Jurkat, Clone E6-1 (cell line): ENCODE data around the gene GH2.
A peak's percentile ranks its signal among the peaks of the same experiment; 100 is the strongest.
"Not testable (repeated sequence)": the region's sequence is repeated elsewhere in the genome, so short reads cannot be mapped to it uniquely, and the experiment has no call there.

Source experiments
- DNase-seq: peaks from one replicate; pipeline ENCODE4 v3.0.0-alpha.2; 2011; ENCODE audit warnings: low read depth, low spot score
- H3K4me3 ChIP-seq: 2 replicates; pipeline ENCODE4 v1.5.1; 2011; ENCODE audit warnings: mild to moderate bottlenecking, low read length, control low read depth, moderate library complexity

Gene GH2

DNA sequence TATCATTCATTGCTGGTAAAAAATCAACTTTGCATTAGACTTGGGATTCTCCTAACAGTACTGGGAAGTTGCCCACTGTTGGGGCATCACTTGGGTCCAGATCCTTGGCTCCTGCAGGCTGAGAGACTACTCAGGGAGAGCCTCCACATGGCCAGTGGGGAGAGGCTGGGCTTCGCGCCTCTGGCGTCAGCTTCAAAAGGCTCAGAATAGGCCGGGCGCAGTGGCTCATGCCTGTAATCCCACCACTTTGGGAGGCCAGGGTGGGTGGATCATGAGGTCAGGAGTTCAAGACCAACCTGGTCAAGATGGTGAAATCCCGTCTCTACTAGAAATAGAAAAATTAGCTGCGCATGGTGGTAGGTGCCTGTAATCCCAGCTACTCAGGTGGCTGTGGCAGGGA lies 32.7 kb upstream of the GH2 start:
- no peak overlapping the region for H3K4me3 ChIP-seq
- DNase-seq, result no peak

DNA sequence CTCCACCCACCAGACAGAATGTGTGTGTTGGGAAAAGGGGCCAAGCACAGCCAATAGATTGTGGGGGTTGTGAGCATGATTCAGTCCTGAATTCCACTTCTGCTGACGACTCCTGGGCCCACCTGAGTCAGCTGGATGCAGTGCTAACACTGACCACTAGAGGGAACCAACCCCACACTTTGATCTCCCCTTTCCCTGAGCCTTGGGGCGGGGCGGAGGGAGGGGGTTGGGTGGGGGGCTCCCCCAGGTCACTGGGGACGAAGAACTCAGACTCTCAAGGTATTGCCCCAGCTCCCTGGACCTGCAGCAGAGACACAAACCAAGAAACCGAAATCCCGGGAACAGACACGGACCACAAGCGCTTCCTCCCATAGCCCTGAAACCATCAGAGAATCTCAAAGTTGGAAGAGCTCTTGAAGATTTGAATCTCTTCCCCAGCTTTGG lies 29.9 kb upstream of the GH2 start:
- no peak overlapping the region for H3K4me3 ChIP-seq
- DNase-seq, result peak; percentile 19

DNA sequence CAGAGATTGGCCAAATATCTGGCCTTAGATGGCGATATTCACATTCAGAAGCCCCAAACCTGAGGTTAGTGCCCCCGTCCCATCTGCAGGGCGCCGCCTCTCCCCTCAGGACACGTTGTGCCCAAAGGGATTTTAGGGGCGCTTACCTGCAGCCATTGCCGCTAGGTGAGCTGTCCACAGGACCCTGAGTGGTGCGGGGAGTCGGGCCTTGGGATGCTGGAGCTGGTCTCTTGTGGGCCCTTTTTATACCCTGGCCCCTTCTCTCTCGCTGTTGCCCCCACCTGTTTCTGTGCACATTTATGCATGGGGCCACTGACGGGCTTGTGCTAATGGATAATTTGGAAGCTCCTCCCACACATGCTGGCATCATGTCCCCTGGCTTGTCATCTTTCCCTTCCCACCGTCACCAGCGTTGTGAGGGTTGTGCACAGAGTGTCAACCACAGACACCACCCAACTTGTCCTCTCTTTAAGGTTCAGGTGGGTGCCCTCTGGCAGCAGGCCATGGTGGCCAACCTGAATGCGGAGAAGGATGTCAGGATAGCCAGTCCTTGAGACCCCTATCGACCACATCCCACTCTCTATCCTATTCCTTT lies 29.4 kb upstream of the GH2 start, which contains the start of gene CSHL1:
Gene CSHL1, minus strand, starts transcription at position 218 of the 595 bp plus-strand sequence. Its CDS starts 62 bp downstream, at position 156.
- DNase-seq, result no peak
- H3K4me3 ChIP-seq, result no peak within 1 kb of the TSS

DNA sequence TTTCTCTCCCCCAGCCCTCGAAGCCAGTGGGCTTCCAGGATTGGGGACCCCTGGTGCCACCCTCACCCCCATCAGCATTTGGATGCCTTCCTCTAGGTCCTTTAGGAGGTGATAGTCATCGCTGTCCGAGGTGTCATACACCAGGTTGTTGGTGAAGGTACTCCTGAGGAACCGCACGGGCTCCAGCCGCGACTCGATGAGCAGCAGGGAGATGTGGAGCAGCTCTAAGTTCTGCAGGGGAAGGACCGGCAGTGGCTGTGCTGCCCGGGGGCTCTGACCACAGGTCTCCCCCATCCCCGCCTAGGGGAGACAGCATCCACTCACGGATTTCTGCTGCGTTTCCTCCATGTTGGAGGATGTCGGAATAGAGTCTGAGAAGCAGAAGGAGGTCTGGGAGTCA lies 28.4 kb upstream of the GH2 start:
- DNase-seq, result no peak
- H3K4me3 ChIP-seq, result no peak overlapping the region

DNA sequence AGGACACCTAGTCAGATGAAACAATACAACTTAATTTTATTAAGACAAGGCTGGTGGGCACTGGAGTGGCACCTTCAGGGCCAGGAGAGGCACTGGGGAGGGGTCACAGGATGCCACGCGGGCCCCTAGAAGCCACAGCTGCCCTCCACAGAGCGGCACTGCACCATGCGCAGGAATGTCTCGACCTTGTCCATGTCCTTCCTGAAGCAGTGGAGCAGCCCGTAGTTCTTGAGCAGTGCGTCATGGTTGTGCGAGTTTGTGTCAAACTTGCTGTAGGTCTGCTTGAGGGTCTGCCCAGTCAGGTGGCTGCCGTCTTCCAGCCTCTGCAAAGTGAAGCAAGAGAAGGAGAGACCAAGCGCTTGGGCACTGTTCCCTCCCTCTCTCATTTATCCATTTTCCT lies 27.8 kb upstream of the GH2 start:
- H3K4me3 ChIP-seq, DNase-seq: not testable (repeated sequence)

DNA sequence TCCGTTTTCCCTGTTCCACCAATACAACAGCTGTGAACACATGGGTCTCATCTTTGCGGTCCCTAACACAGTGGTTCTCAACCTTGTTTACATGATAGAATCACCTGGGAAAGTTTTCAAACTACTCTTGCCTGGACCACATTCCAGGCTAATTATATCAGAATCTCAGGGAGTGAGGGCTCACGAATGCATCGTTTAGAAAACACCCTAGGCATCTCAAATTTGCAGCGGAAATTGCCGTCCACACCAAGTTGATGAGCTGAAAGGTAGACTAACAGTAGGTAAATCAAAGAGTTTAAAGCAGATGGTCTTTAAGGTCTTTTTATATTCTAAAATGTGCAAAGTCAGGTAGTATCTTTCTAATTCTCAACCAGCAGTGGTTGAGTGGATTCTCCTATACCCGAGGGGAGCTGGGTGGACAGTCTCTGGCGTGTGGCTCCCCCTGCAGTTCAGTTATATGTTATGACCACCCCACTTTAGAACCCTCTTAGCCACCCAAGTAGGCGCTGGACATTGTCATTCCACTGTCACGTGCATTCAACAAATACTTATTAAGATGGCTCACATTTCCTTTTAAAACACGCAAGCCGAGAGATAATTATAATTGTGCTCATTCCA lies 25.5 kb upstream of the GH2 start:
- not testable (repeated sequence) for DNase-seq, H3K4me3 ChIP-seq

DNA sequence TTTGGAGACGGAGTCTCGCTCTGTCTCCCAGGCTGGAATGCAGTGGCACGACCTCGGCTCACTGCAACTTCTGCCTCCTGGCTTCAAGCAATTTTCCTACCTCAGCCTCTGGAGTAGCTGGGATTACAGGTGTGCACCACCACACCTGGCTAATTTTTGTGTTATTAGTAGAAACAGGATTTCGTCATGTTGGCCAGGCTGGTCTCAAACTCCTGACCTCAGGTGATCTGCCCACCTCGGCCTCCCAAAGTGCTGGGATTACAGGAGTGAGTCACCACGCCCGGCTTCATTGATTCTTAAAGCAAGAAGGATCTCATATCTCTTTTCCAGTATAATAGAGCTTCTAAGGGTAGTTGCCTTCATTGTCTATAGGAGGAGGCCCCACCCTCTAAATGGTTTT lies 23.1 kb upstream of the GH2 start:
- DNase-seq, H3K4me3 ChIP-seq: not testable (repeated sequence)

DNA sequence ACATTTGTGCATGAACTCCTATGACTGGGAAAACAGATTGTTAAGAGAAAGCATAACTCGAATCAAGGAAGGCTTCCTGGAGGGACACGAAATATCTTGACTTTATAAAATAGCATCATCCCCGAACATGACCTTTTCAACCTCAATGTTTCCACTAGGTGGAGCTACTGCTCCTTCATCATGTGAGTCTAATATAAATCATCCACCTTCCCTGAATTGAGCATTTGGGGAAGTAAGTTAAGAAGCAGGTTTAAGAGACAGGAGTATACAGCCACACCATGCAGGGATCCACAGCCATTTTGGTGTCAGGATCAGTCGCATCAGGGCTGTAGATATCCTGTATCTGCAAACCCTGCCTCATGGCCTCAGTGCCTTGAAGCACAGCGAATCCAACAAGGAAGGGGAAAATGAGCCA lies 22.1 kb upstream of the GH2 start:
- not testable (repeated sequence) for H3K4me3 ChIP-seq, DNase-seq

DNA sequence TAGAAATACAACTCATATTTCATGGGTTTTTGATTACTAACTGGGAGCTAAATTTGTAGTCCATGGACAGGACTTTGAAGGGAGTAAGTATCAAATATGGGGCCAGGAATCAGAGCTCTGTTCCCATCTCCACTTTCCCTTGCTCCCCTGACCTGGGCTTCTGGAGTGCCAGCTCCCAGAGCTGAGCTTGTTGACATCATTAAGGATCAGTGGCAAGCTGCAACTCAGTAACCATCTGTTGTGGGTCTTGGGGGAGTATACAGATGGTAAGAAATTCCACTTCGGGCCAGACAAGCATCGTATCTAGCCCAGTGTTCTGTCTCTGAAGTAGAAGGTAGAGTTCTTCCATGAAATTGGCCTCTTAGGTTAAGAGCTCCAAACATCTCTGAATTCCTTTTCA lies 20.2 kb upstream of the GH2 start:
- not testable (repeated sequence) for DNase-seq, H3K4me3 ChIP-seq

DNA sequence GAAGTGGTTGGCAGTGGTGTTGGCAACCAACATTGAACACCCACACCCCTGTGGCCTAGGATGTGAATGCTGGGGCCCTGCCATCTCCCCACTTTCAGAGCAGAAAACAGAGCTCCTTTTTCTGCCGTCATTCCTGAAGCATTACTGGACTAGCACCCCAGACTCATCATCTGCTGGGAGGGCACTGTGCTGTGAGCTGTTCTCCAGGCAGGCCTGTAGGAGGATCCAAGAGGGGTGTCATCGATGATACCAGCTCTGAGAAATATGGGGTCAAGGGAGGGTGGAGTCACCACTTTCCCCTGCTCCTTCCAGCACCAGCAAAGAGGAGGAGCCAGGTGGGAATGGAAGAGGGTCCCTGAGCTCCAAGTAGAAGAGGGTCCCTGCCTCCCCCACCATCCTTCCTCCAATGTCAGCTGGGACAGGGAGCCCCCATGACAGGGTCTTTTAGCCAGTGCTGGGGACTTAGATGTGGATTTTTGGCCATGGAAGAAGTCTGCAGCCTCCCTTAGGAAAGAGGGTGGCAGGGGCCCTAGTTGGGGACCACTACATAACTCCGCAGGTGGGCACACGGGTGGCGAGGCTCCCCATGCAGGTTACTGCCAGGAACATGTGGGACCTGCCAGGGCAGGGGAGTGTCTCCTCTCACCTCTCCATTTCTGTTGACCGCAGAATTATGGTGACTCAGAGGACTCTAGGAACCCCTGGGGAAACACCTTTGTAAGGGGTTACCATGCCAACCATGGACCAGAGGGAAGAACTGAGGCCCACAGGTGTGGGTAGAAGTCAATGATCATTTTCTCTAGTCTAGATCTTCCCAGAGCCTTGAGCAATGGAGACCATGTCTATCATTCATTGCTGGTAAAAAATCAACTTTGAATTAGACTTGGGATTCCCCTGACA lies 17.4 kb upstream of the GH2 start:
- DNase-seq, H3K4me3 ChIP-seq: not testable (repeated sequence)

DNA sequence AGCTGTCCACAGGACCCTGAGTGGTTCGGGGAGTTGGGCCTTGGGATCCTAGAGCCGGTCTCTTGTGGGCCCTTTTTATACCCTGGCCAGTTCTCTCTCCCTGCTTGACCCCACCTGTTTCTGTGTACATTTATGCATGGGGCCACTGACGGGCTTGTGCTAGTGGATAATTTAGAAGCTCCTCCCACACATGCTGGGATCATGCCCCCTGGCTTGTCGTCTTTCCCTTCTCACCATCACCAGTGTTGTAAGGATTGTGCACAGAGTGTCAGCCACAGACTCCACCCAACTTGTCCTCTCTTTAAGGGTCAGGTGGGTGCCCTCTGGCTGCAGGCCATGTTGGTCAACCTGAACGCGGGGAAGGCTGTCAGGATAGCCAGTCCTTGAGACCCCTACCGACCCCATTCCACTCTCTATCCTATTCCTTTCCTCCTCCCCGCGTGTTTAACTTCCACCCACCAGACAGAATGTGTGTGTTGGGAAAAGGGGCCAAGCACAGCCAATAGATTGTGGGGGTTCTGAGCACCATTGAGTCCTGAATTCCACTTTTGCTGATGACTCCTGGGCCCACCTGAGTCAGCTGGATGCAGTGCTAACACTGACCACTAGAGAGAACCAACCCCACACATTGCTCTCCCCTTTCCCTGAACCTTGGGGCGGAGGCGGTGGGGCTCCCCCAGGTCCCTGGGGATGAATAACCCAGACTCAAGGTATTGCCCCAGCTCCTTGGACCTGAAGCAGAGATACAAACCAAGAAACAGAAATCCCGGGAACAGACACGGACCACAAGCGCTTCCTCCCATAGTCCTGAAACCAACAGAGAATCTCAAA lies 15.0 kb upstream of the GH2 start, which contains the start of gene CSH1:
Gene CSH1, minus strand, starts transcription at position 51 of the 831 bp plus-strand sequence. CDS start 63 bp downstream, outside the sequence.
- not testable (repeated sequence) for DNase-seq, H3K4me3 ChIP-seq

DNA sequence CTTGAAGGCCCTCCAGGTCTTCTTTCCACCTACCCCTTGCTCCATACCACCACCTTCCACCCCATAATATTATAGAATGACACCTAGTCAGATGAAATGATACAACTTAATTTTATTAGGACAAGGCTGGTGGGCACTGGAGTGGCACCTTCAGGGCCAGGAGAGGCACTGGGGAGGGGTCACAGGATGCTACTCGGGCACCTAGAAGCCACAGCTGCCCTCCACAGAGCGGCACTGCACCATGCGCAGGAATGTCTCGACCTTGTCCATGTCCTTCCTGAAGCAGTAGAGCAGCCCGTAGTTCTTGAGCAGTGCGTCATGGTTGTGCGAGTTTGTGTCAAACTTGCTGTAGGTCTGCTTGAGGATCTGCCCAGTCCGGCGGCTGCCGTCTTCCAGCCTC lies 13.1 kb upstream of the GH2 start:
- not testable (repeated sequence) for H3K4me3 ChIP-seq, DNase-seq

DNA sequence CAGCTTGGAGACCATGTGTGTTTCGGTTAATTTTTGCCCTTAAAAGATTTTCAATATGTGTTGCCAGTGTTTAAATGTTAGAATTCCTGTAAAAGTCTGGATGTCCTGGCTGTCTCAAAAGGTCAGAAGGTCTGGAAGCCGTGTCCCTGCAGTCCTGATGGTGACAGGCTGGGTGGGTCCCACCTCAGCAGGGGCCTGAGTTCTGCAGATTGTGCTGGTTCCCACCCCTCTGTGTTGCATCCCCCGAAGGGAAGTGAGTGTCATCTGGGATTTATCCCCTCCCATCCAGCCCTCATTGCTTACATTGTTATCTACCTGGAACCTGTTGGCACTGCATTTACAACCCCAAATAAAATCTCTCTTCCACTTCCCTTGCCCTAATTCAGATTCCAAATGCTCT lies 12.3 kb upstream of the GH2 start:
- H3K4me3 ChIP-seq, DNase-seq: not testable (repeated sequence)

DNA sequence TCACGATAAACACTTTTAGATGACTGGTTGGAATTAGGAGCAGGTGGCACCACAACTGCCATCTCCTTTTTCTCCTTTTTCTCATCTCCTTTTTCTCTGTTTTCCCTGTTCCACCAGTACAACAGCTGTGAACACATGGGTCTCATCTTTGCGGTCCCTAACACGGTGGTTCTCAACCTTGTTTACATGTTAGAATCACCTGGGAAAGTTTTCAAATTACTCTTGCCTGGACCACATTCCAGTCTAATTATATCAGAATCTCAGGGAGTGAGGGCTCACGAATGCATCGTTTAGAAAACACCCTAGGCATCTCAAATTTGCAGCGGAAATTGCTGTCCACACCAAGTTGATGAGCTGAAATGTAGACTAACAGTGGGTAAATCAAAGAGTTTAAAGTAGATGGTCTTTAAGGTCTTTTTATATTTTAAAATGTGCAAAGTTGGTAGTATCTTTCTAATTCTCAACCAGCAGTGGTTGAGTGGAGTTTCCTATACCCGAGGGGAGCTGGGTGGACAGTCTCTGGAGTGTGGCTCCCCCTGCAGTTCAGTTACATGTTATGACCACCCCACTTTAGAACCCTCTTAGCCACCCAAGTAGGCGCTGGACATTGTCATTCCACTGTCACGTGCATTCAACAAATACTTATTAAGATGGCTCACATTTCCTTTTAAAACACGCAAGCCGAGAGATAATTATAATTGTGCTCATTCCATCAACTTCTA lies 10.7 kb upstream of the GH2 start:
- H3K4me3 ChIP-seq, DNase-seq: not testable (repeated sequence)

DNA sequence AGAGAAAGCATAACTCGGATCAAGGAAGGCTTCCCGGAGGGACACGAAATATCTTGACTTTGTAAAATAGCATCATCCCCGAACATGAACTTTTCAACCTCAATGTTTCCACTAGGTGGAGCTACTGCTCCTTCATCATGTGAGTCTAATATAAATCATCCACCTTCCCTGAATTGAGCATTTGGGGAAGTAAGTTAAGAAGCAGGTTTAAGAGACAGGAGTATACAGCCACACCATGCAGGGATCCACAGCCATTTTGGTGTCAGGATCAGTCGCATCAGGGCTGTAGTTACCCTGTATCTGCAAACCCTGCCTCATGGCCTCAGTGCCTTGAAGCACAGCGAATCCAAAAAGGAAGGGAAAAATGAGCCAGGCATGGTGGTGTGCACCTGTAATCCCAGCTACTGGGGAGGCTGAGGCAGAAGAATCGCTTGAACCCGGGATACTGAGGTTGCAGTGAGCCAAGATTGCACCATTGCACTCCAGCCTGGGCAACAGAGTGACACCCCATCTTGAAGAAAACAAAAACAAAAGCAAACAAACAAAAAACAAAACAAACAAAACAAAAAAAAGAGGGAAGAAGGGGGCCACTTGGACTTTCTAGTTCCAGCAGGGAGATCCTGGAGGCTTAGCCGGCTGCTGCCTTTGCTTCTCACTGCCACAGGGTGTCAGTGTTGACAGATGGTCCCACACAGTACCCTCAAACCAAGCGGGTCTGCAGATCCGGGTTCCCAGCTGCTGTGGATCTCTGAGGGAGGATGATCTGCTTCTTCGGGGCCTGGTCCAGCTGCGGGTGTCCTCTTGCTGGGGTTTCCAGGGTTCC lies 7.5 kb upstream of the GH2 start:
- not testable (repeated sequence) for DNase-seq, H3K4me3 ChIP-seq

DNA sequence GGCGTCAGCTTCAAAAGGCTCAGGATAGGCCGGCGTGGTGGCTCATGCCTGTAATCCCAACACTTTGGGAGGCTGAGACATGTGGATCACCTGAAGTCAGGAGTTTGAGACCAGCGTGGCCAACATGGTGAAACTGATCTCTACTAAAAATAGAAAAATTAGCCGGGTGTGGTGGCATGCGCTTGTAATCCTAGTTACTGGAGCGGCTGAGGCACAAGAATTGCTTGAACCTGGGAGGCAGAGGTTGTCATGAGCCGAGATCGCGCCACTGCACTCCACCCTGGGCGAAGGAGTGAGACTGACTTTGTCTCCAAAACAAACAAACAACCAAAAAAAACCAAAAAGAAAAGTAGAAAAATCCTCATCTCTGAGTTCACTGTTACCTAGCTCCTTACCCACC lies 3.4 kb upstream of the GH2 start:
- H3K4me3 ChIP-seq, DNase-seq: not testable (repeated sequence)

DNA sequence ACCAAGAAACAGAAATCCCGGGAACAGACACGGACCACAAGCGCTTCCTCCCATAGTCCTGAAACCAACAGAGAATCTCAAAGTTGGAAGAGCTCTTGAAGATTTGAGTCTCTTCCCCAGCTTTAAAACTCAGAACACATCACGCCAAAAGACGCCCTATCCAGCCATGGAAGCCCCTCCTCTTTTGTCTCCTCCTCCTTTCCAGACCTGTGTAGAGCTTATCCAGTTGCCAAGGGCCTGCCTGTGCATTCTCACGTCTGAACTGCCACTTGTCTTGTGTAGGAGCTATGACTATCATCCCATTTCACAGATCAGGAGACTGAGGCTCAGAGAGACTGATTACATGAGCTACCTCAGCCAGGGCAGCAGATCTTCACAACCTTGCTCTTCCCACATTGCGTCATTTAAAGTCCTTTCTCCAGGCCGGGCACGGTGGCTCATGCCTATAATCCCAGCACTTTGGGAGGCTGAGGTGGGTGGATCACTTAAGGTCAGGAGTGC lies 932 bp upstream of the GH2 start:
- H3K4me3 ChIP-seq, DNase-seq: not testable (repeated sequence)
